ENCODE measurements around the gene MICAL3.

Gene MICAL3

DNA sequence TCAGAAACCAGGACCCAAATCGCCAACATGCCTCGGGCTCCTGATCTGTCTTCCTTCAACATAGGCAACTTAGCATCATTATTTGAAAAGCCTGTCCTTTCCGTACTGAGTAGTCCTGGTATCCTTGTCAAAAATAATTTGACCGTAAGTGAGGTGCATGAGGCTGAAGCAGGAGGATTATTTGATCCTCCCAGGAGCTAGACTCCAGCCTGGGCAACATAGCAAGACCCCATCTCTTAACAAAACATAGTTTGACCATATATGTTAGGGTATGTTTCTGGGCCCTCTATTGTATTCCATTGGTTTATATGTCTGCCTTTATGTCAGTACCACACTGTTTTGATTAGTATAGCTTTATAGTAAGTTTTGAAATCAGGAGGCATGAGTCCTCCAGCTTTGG, 112.5 kb downstream of the MICAL3 start:
- Histone ChIP-seq H3K27me3 (ENCODE audit: insufficient read depth, low read length) (no peaks in the 10 kb centered on the region), H3K4me1 (ENCODE audit: insufficient read depth, low read length, severe bottlenecking) (no peaks in the 10 kb centered on the region), H3K36me3 (ENCODE audit: insufficient read depth, low read length) (peaks cover 3% of the 10 kb centered on the region; the same call in 1 of the 2 replicates), H3K4me2 (ENCODE audit: low read length) (no peak overlapping the region), H3K9me2 (ENCODE audit: low read depth, low read length) (no peaks in the 10 kb centered on the region), H3K79me2 (ENCODE audit: insufficient read depth, low read length) (peaks cover 1% of the 10 kb centered on the region; the same call in 1 of the 2 replicates), H3F3A (ENCODE audit: insufficient read depth, low read length) (no peaks in the 10 kb centered on the region), H3K27ac (ENCODE audit: low read depth, low read length, poor library complexity, severe bottlenecking) (no peak overlapping the region), H4K20me1 (ENCODE audit: insufficient read depth, low read length) (no peaks in the 10 kb centered on the region), H3K9me3 (ENCODE audit: low read length) (no peaks in the 10 kb centered on the region), H3K9ac (ENCODE audit: low read length) (no peak overlapping the region), H3K4me3 (ENCODE audit: low read depth, low read length, poor library complexity, severe bottlenecking) (no peak overlapping the region), H2AFZ (ENCODE audit: low read length) (no peak overlapping the region)
- TF ChIP-seq, protein P1, sequence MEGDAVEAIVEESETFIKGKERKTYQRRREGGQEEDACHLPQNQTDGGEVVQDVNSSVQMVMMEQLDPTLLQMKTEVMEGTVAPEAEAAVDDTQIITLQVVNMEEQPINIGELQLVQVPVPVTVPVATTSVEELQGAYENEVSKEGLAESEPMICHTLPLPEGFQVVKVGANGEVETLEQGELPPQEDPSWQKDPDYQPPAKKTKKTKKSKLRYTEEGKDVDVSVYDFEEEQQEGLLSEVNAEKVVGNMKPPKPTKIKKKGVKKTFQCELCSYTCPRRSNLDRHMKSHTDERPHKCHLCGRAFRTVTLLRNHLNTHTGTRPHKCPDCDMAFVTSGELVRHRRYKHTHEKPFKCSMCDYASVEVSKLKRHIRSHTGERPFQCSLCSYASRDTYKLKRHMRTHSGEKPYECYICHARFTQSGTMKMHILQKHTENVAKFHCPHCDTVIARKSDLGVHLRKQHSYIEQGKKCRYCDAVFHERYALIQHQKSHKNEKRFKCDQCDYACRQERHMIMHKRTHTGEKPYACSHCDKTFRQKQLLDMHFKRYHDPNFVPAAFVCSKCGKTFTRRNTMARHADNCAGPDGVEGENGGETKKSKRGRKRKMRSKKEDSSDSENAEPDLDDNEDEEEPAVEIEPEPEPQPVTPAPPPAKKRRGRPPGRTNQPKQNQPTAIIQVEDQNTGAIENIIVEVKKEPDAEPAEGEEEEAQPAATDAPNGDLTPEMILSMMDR (IDR thresholded peaks at IDR 0.05; ENCODE audit: low read length) = no peak
- no peak for TF ChIP-seq EZH2 (IDR thresholded peaks at IDR 0.05; ENCODE audit: borderline replicate concordance, low read length)

DNA sequence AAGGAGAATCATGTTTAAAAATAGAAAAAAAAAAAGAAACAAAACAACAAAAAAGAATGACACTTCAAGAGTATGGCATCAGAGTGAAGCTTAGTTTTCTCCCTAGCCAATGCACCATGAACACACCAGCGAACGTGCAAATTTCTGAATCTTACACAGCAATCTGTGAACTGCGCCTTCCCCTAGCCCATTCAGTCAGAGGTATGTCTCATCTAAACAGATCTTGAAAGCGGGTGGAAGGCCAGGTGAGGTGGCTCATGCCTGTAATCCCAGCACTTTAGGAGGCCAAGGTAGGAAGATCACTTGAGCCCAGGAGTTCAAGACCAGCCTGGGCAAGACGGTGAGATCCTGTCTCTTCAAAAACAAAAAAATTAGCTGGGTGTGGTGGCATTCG, 113.1 kb downstream of the MICAL3 start:
- H3K79me2 ChIP-seq (ENCODE audit: insufficient read depth, low read length) = no peaks in the 10 kb centered on the region
- no peaks in the 10 kb centered on the region for H3K27me3 ChIP-seq (ENCODE audit: insufficient read depth, low read length)
- H3K27ac ChIP-seq (ENCODE audit: low read depth, low read length, poor library complexity, severe bottlenecking) = no peak overlapping the region
- peaks cover 5% of the 10 kb centered on the region for H3K36me3 ChIP-seq (ENCODE audit: insufficient read depth, low read length)
- no peaks in the 10 kb centered on the region for H3F3A ChIP-seq (ENCODE audit: insufficient read depth, low read length)
- H3K9me2 ChIP-seq (ENCODE audit: low read depth, low read length) = no peaks in the 10 kb centered on the region
- H3K9ac ChIP-seq (ENCODE audit: low read length) = no peak overlapping the region
- H3K9me3 ChIP-seq (ENCODE audit: low read length) = no peaks in the 10 kb centered on the region
- no peak overlapping the region for H3K4me2 ChIP-seq (ENCODE audit: low read length)
- no peaks in the 10 kb centered on the region for H3K4me1 ChIP-seq (ENCODE audit: insufficient read depth, low read length, severe bottlenecking)
- H3K4me3 ChIP-seq (ENCODE audit: low read depth, low read length, poor library complexity, severe bottlenecking) = no peak overlapping the region
- no peaks in the 10 kb centered on the region for H4K20me1 ChIP-seq (ENCODE audit: insufficient read depth, low read length)
- TF ChIP-seq, protein P1 (IDR thresholded peaks at IDR 0.05; ENCODE audit: low read length) = no peak
- TF ChIP-seq EZH2 (IDR thresholded peaks at IDR 0.05; ENCODE audit: borderline replicate concordance, low read length) = no peak
- no peak overlapping the region for H2AFZ ChIP-seq (ENCODE audit: low read length)

DNA sequence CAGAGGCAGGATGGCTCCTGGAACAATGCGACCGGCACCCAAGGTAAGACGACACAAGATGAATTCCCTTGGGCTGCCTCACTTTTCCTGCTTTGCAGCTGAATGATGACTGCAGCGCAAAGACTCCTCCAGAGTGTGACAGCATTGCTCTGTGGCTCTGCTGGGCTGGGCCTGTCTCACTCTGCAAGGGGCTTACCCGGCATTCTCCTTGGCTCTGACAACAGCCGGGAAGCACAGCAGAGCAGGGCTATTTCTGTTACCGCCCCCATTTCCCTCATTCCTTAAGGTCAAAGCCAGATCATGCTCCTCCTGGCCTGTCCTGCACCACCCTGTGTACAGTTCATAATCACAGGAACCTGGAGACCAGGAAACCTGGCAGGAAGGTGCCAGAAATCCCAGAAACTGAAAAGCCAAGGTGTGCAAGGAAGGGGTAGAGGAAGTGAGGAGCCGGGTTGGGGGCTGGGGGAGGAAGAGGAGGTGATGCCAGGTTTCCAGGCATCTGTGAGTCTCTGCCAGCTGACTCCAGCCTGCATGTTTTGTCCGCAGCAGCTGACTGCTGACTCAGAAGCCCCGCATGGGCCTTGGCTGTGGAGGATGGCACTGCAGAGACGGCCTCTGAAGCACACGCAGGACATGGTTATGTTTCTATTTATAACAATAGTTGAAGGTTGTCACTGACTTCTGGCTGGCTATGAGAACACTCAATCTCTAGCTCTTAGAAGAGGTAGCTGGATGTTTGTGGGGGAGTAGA, 113.6 kb downstream of the MICAL3 start:
- H3K27me3 ChIP-seq (ENCODE audit: insufficient read depth, low read length) = no peaks in the 10 kb centered on the region
- no peak for TF ChIP-seq EZH2 (IDR thresholded peaks at IDR 0.05; ENCODE audit: borderline replicate concordance, low read length)
- TF ChIP-seq, protein P1 (IDR thresholded peaks at IDR 0.05; ENCODE audit: low read length) = no peak
- no peaks in the 10 kb centered on the region for H3K79me2 ChIP-seq (ENCODE audit: insufficient read depth, low read length)
- H2AFZ ChIP-seq (ENCODE audit: low read length) = no peak overlapping the region
- peaks cover 11% of the 10 kb centered on the region for H3K36me3 ChIP-seq (ENCODE audit: insufficient read depth, low read length)
- no peak overlapping the region for H3K27ac ChIP-seq (ENCODE audit: low read depth, low read length, poor library complexity, severe bottlenecking)
- no peaks in the 10 kb centered on the region for H3K9me3 ChIP-seq (ENCODE audit: low read length)
- H3K9ac ChIP-seq (ENCODE audit: low read length) = no peak overlapping the region
- H4K20me1 ChIP-seq (ENCODE audit: insufficient read depth, low read length) = no peaks in the 10 kb centered on the region
- H3K4me1 ChIP-seq (ENCODE audit: insufficient read depth, low read length, severe bottlenecking) = no peaks in the 10 kb centered on the region
- no peak overlapping the region for H3K4me3 ChIP-seq (ENCODE audit: low read depth, low read length, poor library complexity, severe bottlenecking)
- H3K4me2 ChIP-seq (ENCODE audit: low read length) = no peak overlapping the region
- no peaks in the 10 kb centered on the region for H3F3A ChIP-seq (ENCODE audit: insufficient read depth, low read length)
- H3K9me2 ChIP-seq (ENCODE audit: low read depth, low read length) = no peaks in the 10 kb centered on the region
